HG03354 (cell line): ENCODE measurements around the gene ONECUT3.

Source experiments
- ATAC-seq: cut with Tn5 transposase; IDR thresholded peaks from one replicate; pipeline ENCODE4 v1.9.1; 2021; ENCODE audit warnings: mild to moderate bottlenecking; ENCODE audit not compliant: unreplicated experiment, poor library complexity, severe bottlenecking

Gene ONECUT3

DNA sequence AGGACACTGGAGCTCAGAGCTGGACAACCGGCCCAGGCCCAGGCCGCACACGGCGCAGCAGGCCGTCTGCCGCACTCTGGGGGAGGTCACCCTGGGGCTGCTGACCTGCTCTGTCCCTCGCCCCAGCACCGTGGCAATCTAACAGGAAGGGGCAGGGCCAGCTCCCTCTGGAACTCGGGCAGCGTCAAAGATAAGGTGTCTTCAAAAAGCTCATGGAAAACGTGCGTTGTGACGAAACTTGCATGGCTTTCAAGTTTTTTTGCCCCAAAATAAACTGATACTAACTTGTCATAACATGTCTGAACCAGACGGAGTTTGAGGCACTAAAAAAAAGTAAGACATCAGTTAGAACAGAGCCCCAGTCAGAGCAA, 70.9 kb downstream of the ONECUT3 start:
- no peak for ATAC-seq

DNA sequence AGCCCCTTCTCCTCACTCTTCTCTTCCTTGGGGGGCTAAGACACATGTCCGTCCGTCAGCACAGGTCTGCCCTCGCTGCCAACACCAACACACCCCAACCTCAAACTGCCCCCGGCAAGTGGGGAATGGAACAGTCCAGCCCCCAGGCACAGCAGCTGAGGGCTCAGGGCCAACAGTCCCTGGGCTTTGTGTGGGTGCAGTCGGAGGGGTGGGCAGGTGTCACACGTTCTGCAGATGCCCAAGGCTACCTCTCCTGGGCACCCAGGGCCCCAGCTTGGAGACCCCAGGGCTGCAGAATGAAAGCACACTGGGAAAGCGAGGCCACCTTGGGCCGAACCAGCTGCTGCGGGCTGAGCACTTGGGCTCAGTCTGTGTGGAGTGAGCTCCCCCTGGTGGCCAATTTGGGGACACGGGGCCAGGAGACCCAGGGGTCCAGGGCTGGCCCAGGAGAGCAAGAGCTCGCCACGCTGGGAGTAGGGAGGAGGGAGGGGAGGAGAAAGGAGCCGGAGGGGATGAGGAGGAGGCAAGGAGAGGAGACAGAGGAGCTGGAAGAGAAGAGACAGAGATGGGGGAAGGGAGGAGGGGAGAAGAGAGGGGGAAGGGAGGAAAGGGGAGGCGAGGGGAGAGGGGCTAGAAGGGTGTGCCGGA, 72.7 kb downstream of the ONECUT3 start:
- ATAC-seq: no peak

DNA sequence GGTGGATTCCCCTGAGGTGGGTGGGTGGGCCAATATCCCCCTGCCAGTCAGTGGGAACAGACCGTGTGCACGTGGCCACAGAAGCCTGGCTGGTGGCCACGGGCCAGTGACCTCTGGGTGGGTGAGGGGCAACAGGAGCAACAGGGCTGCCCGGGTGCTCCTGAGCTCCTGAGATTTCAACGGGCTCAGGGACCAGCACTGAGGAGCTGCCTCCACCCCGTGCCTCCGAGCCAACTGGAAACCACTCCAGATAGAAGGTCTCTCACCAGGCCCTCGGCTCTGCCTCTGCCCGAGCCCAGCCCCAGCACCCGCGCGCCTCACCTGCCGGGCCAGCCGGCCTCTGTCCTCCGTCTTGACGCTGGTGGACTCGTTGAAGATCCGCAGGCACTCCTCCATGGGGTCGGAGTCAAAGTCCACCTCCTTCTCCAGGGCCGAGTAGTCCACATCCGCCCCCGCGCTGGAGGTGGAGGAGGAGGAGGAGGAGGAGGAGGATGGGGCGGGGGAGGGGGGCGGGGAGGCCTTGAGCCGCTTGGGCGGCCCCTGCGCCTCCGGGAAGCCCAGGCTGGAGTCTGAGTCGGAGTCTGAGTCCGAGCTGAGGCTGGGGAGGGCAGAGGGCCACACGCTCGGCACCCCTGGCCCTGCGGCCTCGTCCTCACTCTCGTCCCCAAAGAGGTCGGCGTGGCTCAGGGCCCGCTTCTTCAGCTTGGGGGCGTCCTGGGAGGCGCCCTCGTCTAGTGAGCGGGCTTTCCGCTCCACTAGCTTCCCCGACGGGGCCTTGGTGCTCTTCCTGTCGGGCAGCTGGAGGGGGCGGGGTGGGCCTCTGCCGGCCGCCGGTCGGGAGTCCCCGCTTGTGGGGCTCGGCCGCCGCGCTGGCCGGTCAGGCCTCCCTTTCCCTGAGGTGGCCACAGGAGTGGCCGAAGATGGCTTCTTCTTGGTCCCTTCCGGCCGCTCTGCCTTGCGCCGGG, 73.5 kb downstream of the ONECUT3 start:
- no peak for ATAC-seq

DNA sequence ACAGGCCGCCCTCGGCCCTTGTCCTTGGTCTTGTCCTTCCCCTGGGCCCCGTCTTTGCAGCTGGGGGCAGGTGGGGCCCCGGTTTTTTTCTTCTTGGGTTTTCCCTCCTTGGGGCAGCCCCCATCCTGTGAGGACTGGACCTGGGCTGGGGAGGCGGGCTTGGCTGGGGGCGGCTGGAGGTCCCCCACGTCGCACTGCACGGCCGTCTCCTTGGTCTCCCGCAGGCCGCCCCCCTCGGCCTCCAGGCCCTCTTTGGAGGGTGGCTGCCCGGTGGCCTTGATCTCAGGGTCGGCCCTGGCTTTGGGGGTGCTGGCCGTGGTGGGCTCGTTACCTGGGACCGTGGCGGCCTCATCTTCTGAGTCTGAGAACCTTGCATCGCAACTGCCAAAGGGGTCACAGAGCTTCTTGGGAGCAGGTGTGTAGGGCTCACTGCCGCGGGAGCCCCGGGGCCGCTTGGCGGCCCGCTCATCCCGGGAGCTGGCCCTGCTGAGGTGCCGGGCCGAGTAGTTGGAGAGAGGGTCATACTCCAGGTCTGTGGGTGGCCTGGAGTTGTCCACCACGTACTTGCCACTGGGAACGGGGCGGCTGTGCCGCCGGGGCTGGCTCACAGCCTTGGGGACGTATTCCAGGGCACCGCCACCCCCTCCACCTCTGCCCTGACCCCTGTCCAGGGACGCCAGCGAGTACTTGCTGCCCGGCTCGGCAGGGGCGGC, 74.4 kb downstream of the ONECUT3 start:
- ATAC-seq: no peak

DNA sequence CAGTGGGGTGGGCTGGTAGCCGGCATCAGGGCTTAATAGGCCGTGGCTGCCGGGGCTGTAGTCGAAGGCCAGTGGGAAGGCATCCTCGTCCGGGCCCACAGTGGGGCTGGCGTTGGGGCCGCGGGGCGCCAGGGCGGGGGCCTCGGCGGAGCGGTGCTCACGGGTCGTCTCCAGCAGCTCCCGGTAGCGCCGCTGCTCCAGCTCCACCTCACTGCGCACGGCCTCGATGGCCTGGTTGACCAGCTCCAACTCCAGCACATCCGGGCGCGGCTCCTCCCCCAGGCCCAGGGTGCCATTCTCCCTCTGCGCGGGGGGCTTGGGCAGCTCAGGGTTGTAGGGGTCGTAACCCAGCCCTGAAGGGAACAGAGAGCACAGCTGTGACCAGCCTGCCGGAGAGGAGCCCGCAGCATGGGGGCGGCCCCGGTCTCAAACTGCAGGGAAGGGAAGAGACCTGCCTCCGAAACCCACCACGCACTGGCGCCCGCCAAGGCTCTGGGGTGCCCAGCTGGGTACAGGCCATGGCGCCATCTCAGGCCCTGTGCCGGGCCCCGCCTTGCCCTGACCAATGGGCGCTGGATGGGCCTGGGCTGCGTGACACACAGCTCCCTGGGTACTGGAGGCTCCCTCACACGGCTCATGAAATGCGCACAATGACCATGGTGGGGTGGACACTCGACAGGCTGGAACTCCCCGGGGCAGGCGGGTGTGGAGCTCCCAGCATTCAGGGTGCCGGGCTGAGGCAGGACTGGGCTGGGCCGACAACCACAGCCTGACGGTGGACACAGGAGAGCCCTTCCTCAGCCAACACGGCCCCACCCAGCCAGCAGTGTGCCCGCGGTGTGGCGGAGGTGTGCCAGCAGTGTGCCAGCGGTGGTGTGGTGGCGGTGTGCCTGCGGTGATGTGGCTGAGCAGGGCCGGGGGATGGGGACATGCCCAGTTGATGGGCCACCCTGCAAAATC, 75.3 kb downstream of the ONECUT3 start:
- no peak for ATAC-seq

DNA sequence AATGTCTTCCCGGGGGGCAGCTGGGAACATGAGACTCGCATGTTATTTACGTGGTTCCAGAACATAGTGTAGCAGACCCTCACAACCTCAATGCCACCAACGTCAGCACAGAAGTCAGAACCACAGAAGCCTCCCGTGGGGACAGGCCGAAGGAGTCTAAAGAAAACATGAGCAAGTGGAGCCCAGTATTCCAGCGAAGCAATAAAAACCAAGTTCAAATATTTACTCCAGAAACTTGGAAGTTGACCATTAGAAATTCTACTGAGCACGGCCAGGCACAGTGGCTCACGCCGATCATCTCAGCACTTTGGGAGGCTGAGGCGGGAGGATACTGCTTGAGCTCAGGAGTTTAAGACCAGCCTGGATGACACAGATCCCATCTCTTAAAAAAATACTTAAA, 76.7 kb downstream of the ONECUT3 start:
- no peak for ATAC-seq

DNA sequence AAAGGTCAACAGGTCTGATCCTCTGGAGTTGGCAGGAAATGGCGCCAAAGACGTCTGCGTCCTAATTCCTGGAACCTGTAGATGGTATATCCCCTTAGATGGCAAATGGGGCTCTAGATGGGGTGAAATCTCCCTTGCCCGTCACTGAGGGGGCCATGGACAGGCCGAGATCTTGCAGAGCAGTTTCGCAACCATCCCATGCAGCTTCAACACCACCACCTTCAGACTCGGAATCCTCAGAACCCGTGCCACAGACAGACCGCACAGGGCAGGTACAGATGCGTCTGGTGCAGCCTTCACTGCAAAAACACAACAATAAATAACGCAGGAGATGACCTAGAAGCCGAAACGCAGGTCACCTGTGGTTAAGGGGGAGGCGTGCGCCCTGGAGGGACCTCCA, 77.3 kb downstream of the ONECUT3 start:
- ATAC-seq: no peak
